ENCODE data around the gene TRIP6. TPM values are rescaled to one million over a fixed set of nuclear protein-coding genes. Genes with fewer than 3 reads are reported as not detected.

Gene TRIP6
- total and polyA plus RNA-seq, 2 of the 8 experiments (the other 6 are each of a cell fraction or from before 2014, with no cell fraction given) = 88.4 to 103 TPM

DNA sequence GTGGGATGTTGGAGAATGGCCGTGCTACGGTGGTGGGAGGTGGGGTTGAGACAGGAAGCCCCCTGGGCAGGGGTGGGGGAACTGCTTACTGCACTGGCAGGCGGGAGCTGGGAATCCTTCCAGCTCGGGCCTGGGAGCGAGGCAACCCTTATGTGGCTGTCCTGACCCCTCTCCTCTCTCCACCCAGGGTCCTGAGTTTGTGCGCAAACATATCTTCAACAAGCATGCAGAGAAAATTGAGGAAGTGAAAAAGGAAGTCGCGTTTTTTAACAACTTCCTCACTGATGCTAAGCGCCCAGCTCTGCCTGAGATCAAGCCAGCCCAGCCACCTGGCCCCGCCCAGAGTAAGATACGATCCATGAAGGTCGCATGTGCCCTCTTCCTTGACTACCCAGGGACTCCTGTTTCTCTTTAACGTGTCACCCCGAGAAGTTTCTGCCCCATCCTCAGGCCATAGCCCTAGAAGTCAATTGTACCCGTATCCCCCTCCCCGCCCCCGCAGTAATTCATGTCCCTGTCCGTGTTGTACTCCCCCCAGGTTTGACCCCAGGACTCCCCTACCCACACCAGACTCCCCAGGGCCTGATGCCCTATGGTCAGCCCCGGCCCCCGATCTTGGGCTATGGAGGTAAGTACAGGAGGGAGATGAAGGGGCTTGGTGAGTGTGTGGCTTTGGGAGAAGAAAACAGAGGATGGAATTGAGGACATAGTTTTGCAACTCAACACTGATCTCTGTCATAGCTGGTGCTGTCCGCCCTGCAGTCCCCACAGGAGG lies 20.5 kb downstream of the TRIP6 start (continued):
- TF ChIP-seq RNF2 (IDR thresholded peaks at IDR 0.05; ENCODE audit: borderline replicate concordance, low read depth, low read length, missing control alignments, poor library complexity, severe bottlenecking) = no peak
